ENCODE data around the gene CMPK2.

DNA sequence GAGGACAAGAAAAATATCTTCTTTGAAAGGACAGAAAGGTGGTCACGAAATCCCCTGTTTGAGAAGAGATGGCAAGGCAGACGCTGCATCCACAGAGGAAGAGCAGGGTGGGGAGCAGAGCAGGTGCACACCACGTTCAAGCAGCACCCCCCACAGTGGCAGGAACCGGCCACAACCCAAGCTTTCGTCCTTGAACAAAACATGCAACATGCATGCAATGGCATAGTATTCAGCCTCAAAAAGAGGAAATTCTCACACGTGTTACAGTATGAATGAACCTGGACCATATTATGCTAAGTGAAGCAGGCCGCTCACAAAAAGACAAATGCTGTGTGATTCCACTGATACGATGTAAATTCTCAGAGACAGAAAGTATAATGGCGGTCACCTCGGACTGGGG is 51.4 kb downstream of the CMPK2 start:
- TF ChIP-seq CTCF (conservative IDR thresholded peaks at IDR 0.05; ENCODE audit: low read length) (no peak), EZH2phosphoT487 (IDR thresholded peaks at IDR 0.05; ENCODE audit: borderline replicate concordance) (no peak)
